22Rv1 (cell line): ENCODE measurements around the gene FHIT.

Experiments used
- H3K27ac ChIP-seq: fragments of 450-650 bp; 2 replicates; pipeline ENCODE4 v1.5.1; 2017
- ZFX ChIP-seq: fragments of 450-650 bp; IDR thresholded peaks from 2 replicates; pipeline ENCODE4 v1.6.1; 2017; ENCODE audit warnings: antibody characterized with exemption, borderline replicate concordance
- TF ChIP-seq, protein P1 (sequence below): fragments of 450-650 bp; IDR thresholded peaks from 2 replicates; pipeline ENCODE4 v1.5.1; 2017; ENCODE audit warnings: mild to moderate bottlenecking

FHIT gene

DNA sequence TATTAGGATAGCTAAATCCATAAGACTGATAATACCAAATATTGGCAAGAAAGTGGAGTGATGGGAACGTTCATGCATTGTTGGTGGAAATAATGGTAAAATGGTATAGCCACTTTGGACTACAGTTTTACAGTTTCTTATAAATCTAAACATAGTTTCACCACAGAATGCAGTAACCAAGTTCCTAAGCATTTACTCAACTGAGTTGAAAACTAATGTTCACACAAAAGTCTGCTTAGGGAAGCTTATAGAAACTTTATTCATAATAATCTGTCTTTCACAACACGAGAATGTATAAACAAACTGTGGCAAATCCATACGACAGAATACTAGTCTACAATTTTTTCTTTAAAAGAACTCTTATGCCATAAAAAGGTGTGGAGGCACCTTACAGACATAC is 969.3 kb downstream of the FHIT start:
- no peak for TF ChIP-seq ZFX
- TF ChIP-seq, protein P1, sequence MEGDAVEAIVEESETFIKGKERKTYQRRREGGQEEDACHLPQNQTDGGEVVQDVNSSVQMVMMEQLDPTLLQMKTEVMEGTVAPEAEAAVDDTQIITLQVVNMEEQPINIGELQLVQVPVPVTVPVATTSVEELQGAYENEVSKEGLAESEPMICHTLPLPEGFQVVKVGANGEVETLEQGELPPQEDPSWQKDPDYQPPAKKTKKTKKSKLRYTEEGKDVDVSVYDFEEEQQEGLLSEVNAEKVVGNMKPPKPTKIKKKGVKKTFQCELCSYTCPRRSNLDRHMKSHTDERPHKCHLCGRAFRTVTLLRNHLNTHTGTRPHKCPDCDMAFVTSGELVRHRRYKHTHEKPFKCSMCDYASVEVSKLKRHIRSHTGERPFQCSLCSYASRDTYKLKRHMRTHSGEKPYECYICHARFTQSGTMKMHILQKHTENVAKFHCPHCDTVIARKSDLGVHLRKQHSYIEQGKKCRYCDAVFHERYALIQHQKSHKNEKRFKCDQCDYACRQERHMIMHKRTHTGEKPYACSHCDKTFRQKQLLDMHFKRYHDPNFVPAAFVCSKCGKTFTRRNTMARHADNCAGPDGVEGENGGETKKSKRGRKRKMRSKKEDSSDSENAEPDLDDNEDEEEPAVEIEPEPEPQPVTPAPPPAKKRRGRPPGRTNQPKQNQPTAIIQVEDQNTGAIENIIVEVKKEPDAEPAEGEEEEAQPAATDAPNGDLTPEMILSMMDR = no peak
- H3K27ac ChIP-seq = no peak overlapping the region

DNA sequence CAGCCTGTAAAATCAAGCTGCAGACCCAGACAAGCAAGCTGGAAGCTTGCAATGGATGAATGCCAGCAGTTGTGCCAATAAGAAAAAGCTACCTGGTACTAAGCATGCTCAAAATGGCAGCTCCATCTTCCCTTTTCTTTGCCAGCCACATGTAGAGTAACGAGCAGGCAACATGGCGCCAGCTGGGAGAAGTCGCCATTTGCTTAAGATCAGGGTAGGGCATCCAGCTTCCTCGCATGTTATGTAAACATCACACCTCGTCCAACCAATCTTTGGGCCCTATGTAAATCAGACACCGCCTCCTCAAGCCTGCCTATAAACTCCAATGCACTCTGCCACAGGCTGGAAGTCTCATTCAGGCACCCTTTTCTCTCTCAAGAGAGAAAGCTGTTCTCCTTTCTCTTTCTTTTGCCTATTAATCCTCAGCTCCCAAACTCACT is 973.9 kb downstream of the FHIT start:
- peak overlapping the region; percentile 40; the same call in 1 of the 2 replicates for H3K27ac ChIP-seq
- TF ChIP-seq, protein P1 = no peak
- no peak for TF ChIP-seq ZFX

DNA sequence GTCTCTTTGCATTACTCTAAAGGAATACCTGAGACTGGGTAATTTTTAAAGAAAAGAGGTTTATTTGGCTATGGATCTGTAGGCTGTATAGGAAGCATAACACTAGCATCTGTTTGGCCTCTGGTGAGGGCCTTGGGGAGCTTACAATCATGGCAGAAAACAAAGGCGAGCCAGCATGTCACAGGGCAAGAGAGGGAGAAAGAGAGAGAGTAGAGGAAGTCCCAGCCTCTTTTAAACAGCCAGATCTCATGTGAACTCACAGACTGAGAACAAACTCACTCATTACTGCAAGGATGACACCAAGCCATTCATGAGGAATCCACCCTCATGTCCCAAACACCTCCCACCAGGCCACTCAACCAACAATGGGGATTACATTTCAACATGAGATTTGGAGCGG is 974.6 kb downstream of the FHIT start:
- TF ChIP-seq ZFX = no peak
- TF ChIP-seq, protein P1 = no peak
- H3K27ac ChIP-seq = 0 out of 2 replicates have a peak overlapping the region, but pooled peaks have one; percentile 40

DNA sequence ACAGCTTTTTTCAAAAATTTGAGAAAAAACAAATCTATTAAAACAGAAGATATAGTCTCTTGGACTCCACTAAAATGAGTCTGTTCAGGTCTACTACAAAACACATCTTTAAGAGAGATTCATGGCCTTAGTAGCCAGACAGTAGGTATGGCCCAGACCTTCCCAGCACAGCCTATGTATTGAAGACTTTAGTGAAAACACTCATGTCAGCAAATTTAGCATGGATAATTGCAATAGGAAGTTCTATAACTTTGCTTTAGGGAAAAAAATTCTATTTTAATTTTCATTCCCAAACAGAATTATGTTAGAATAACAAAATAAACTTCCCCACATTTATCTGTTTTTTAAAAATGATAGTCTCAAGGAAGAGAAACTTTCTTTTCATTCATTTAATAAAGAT is 976.6 kb downstream of the FHIT start:
- H3K27ac ChIP-seq = no peak overlapping the region
- TF ChIP-seq, protein P1 = no peak
- TF ChIP-seq ZFX = no peak

- TF ChIP-seq ZFX = no peak
- TF ChIP-seq, protein P1 = no peak
- no peak overlapping the region for H3K27ac ChIP-seq
Observed at GRCh38 chr3:60274098-60274497, 977.2 kb downstream of the FHIT start.

DNA sequence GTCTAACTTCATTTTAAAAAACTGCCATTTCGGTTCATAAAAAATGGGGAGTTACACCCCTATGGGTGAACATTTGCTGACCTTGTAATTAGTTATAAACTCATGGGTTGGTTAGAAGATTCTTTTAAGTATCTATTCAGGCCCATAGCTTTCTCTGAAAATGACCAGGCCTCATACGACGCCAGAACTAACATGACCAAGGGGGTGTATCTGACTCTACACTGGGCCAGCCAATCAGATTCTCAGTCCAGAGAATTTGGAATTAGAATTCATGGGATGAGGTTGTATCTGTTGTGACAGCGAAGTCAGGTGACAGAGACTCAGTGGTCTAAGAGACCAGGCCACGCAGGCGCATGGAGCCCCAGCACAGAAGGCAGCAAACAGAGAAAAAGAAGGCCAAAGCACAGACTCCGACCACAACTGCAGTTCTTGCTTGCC is 981.4 kb downstream of the FHIT start:
- no peak overlapping the region for H3K27ac ChIP-seq
- TF ChIP-seq, protein P1 = no peak
- TF ChIP-seq ZFX = no peak

DNA sequence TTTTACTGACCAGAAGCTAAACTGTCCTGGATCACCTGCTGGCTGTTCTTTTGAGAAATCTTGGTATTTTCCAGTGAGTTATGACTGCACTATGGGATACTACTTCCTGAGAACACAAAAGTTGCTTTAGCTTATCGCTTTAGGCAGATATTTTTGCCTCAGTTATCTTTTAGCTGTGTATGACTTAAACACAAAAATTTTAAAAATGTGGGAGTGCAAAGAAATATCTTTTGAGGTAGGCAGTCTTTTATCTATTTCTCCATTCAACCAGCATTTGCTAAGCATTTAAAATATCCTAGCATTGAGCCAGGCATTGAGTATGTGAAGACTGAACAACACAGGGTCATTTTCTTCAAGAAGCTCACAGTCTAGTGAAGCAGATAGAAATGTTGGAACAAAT is 981.9 kb downstream of the FHIT start:
- H3K27ac ChIP-seq = no peak overlapping the region
- no peak for TF ChIP-seq ZFX
- TF ChIP-seq, protein P1 = no peak
